Liver (tissue), 3 donors: Measurements from ENCODE around the gene DBNDD2.

Experiments
- CTCF ChIP-seq: fragments of 150-350 bp; IDR thresholded peaks from 2 replicates; pipeline ENCODE4 v1.5.1; 2017; ENCODE audit warnings: improper control_type of control experiment, low read depth, low read length; ENCODE audit not compliant: missing input control
- EGR1 ChIP-seq, 2 donors: IDR thresholded peaks; 2 replicates each; pipeline ENCODE4 v1.6.1; 2016 to 2018; ENCODE audit warnings: antibody characterized with exemption in 2 of 2, low read depth in 2 of 2
- GABPA ChIP-seq, 2 donors: IDR thresholded peaks in 1 of 2; conservative IDR thresholded peaks in 1 of 2; 2 replicates each; pipeline ENCODE4 v1.6.1; 2016; ENCODE audit warnings: antibody characterized with exemption in 2 of 2, mild to moderate bottlenecking in 1 of 2, moderate library complexity in 1 of 2
- MAX ChIP-seq: IDR thresholded peaks from 2 replicates; pipeline ENCODE4 v1.6.1; 2016; ENCODE audit warnings: antibody characterized with exemption
- RAD21 ChIP-seq, 2 donors: IDR thresholded peaks; 2 replicates each; pipeline ENCODE4 v1.6.1; 2016; ENCODE audit warnings: antibody characterized with exemption in 2 of 2, mild to moderate bottlenecking in 2 of 2
- donor health status: healthy.
- donor health status: healthy.

- TF ChIP-seq CTCF (no peak), EGR1 (IDR thresholded peaks at IDR 0.05; ENCODE audit: low read depth in 2 of 2) (no peak), RAD21 (IDR thresholded peaks at IDR 0.05) (no peak), MAX (no peak), GABPA (IDR thresholded peaks at IDR 0.05 in 1 of 2, conservative IDR thresholded peaks at IDR 0.05 in 1 of 2) (no peak)
Measured at GRCh38 chr20:45367126-45367525, 41.0 kb upstream of the DBNDD2 start.
